HFFc6 (cell line): Measurements from ENCODE around the gene YIPF2. TPM values are rescaled to one million over a fixed set of nuclear protein-coding genes. Genes with fewer than 3 reads are reported as not detected.

ENCODE experiments used
- DNase-seq: peaks from one replicate; pipeline ENCODE4 v3.0.0-alpha.2; 2018
- H3K27ac Mint-ChIP-seq: 2 replicates; pipeline ENCODE4 v1.8.0; 2020; ENCODE audit warnings: mild to moderate bottlenecking, mixed read lengths
- H3K27me3 Mint-ChIP-seq: 2 replicates; pipeline ENCODE4 v1.8.0; 2021; ENCODE audit warnings: mild to moderate bottlenecking, moderate library complexity, mixed read lengths; ENCODE audit not compliant: insufficient read depth
- H3K36me3 Mint-ChIP-seq: 2 replicates; pipeline ENCODE4 v1.8.0; 2021; ENCODE audit warnings: low read depth, mixed read lengths
- H3K4me1 Mint-ChIP-seq: 2 replicates; pipeline ENCODE4 v1.8.0; 2020; ENCODE audit warnings: low read depth, mixed read lengths
- H3K4me3 Mint-ChIP-seq: 2 replicates; pipeline ENCODE4 v1.8.0; 2020; ENCODE audit warnings: mild to moderate bottlenecking, moderate library complexity, mixed read lengths
- H3K9me3 Mint-ChIP-seq: 2 replicates; pipeline ENCODE4 v1.8.0; 2020; ENCODE audit warnings: mild to moderate bottlenecking, mixed read lengths
- long read RNA-seq: library from polyadenylated mRNA; unstranded; transcript quantifications from one replicate; pipeline ENCODE4 v2.0.0, GENCODE V29; 2019
- total RNA-seq, 6 experiments: library from RNA; stranded (reverse); fragmentation: NEBNext Ultra II Directional; extraction: Animal tissue kit (Norgen Biotek cat#: 25700); gene quantifications; 2 replicates in 1 of 6; 3 replicates in 5 of 6; pipeline ENCODE4 v1.2.3, GENCODE V29; 2021
- TF ChIP-seq, protein P1 (sequence below): fragments of 200-600 bp; sonication (generic); IDR thresholded peaks from 2 replicates; pipeline ENCODE4 v1.5.0; 2021; ENCODE audit warnings: antibody characterized with exemption, mild to moderate bottlenecking

The YIPF2 gene
- total RNA-seq, result 100 to 1,000 TPM in 1 of 6 experiments, 10 to 100 TPM in 5; 78.7 to 105 (median 83.3) TPM
- long read RNA-seq, transcript YIPF2-204 (10 exons, 1,550 nt), result major isoform, 49 of 126 reads
- long read RNA-seq, transcript YIPF2-201 (10 exons, 2,087 nt), result minor isoform, 34 of 126 reads
- long read RNA-seq, partial matches to known transcripts, result 5 of 126 reads
- long read RNA-seq, other reads (novel, unspliced or antisense), result 38 of 126 reads

DNA sequence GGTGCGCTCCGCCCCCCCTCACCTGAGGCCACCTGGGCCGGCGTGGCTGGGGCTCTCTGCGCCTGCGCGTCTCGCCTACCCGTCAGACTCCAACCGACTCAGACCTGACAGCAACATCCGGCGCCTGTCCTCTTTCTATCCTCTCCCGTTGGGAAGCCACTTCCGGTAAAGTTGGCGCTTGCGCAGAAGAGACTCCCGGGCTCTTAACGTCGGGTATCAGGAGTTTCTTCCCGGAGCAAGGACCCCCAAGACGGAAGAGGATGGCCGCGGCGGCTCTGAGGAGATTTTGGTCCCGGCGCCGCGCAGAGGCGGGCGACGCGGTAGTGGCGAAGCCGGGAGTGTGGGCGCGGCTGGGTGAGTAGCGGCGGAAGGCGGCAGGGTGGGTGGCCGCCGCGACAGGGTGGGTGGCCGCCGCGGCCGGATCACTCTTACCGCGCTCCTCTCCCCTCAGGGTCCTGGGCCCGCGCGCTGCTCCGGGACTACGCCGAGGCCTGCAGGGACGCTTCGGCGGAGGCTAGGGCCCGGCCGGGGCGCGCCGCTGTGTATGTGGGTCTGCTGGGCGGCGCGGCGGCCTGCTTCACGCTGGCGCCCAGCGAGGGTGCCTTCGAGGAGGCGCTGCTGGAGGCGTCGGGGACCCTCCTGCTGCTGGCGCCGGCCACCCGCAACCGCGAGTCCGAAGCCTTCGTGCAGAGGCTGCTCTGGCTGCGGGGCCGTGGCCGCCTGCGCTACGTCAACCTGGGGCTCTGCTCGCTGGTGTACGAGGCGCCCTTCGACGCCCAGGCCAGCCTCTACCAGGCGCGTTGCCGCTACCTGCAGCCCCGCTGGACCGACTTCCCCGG, at the start of gene YIPF2, which contains the start of gene TIMM29:
YIPF2 (minus strand) TSS at position 77 of the 839 bp plus-strand sequence. CDS start 229 bp downstream, outside the sequence.
TIMM29 (plus strand) TSS at position 249 of the 839 bp plus-strand sequence; CDS start at position 261, 12 bp downstream.
- Mint-ChIP-seq H3K4me1 (peaks cover 9% of the 10 kb centered on the region), H3K36me3 (peaks cover 16% of the 10 kb centered on the region), H3K27me3 (peaks cover 6% of the 10 kb centered on the region), H3K4me3 (peak within 1 kb of the TSS; percentile 95), H3K9me3 (no peaks in the 10 kb centered on the region), H3K27ac (peak within 1 kb of the TSS; percentile 84)
- peak; percentile 98 for DNase-seq
- TF ChIP-seq, protein P1, sequence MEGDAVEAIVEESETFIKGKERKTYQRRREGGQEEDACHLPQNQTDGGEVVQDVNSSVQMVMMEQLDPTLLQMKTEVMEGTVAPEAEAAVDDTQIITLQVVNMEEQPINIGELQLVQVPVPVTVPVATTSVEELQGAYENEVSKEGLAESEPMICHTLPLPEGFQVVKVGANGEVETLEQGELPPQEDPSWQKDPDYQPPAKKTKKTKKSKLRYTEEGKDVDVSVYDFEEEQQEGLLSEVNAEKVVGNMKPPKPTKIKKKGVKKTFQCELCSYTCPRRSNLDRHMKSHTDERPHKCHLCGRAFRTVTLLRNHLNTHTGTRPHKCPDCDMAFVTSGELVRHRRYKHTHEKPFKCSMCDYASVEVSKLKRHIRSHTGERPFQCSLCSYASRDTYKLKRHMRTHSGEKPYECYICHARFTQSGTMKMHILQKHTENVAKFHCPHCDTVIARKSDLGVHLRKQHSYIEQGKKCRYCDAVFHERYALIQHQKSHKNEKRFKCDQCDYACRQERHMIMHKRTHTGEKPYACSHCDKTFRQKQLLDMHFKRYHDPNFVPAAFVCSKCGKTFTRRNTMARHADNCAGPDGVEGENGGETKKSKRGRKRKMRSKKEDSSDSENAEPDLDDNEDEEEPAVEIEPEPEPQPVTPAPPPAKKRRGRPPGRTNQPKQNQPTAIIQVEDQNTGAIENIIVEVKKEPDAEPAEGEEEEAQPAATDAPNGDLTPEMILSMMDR, result no peak

DNA sequence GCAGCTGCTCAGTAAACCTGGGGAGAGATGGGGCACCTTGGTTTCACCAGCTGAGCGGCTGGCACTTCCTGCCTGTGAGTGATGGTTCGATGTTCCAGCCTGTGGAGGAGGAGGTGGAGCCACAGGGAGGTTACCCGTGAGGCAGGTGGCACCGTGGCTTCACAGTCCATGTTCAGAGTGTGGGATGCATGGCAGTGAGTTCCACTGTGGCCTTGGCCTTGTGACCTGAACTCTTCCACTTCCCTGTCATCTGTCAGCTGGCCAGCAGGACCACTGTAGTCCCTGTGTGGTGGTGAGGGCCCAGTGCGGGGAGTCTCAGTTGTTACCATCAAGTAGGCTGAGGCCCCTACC, 49.3 kb upstream of the YIPF2 start:
- Mint-ChIP-seq H3K27ac (no peak overlapping the region), H3K9me3 (no peaks in the 10 kb centered on the region), H3K27me3 (peaks cover 4% of the 10 kb centered on the region; the same call in 1 of the 2 replicates), H3K36me3 (peaks cover 9% of the 10 kb centered on the region), H3K4me3 (no peak overlapping the region), H3K4me1 (peaks cover 17% of the 10 kb centered on the region)
- no peak for DNase-seq
- TF ChIP-seq, protein P1, result no peak

DNA sequence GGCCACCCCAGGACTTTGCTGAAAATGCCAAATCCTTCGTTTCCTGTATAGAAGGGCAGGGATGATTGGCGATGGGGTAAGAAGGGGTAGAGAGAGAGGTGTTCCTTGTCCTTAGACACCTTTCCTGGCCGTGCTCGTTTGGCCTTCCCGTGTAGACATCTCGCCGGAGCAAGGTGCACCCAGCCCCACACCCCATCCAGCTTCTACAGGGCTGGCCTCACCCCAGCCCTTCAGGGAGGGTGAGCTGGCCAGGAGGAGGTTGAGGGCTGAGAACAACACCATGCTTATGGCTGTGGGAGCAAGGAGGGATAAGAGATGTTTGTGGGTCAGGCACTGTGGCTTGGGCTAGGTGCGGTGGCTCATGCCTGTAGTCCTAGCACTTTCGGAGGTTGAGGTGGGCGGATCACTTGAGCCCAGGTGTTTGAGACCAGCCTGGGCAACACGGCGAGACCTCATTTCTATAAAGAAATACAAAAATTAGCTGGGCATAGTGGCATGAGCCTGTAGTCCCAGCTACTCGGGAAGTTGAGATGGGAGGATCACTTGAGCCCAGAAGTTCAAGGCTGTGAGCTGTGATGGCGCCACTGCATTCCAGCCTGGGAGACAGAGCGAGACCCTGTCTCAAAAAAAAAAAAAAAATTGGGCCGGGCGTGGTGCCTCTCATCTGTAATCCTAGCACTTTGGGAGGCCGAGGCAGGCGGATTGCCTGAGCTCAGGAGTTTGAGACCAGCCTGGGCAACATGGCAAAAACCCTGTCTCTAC, 47.9 kb upstream of the YIPF2 start:
- Mint-ChIP-seq H3K4me3 (0 out of 2 replicates have a peak overlapping the region, but pooled peaks have one; percentile 50), H3K9me3 (no peaks in the 10 kb centered on the region), H3K36me3 (peaks cover 13% of the 10 kb centered on the region), H3K27ac (peak overlapping the region; percentile 76), H3K27me3 (peaks cover 4% of the 10 kb centered on the region; the same call in 1 of the 2 replicates), H3K4me1 (peaks cover 17% of the 10 kb centered on the region)
- TF ChIP-seq, protein P1, result no peak
- no peak for DNase-seq

- Mint-ChIP-seq H3K9me3 (no peaks in the 10 kb centered on the region), H3K4me1 (peaks cover 17% of the 10 kb centered on the region), H3K27me3 (peaks cover 4% of the 10 kb centered on the region; the same call in 1 of the 2 replicates), H3K27ac (peak overlapping the region; percentile 76), H3K36me3 (peaks cover 13% of the 10 kb centered on the region), H3K4me3 (peak overlapping the region; percentile 50; the same call in 1 of the 2 replicates)
- TF ChIP-seq, protein P1, result no peak
- DNase-seq, result no peak
Observed at GRCh38 chr19:10975374-10976130, 47.1 kb upstream of the YIPF2 start.
